HG03175 (cell line): ENCODE measurements around the gene DLGAP4.

Experiments used
- ATAC-seq: cut with Tn5 transposase; IDR thresholded peaks from one replicate; pipeline ENCODE4 v1.9.1; 2021; ENCODE audit warnings: mild to moderate bottlenecking, moderate library complexity; ENCODE audit not compliant: unreplicated experiment

DLGAP4 gene

DNA sequence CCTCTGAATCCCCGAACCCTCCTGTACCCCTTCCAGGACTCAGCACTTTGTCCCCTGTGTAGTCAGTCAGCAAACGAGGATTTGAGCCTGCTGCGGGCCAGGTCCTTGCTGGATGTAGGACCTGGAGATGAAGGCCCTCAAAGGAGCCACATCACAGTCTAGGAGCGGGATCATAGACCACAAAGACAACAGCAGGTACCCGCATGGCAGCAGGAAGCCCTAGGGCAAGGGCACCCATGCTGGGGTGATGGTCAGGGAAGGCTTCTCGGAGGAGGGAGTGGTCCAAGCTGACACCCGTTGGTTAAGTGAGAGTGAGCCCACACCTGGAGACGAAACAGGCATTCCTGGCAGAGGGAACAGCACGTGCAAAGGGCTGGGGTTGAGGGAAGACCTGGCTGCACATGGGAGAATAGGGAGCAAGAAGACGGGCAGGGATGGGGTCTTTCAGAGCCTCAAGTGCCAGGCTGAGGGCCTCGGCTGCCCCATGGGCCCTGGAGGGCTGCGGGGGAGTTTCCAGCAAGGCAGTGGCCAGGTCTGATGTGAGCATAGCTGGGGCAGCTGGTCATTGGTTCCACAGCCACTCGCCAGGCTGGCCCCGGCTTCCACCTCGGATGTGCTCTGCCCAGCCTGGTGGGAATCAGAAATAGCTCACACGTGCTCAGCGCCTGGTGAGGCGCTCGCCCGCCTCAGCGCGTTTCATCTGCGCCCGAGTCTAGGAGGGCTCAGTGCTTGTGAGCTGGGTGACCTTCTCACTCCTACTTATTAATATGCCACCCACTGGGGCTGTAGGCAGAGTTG, 15.0 kb downstream of the DLGAP4 start:
- ATAC-seq = no peak

DNA sequence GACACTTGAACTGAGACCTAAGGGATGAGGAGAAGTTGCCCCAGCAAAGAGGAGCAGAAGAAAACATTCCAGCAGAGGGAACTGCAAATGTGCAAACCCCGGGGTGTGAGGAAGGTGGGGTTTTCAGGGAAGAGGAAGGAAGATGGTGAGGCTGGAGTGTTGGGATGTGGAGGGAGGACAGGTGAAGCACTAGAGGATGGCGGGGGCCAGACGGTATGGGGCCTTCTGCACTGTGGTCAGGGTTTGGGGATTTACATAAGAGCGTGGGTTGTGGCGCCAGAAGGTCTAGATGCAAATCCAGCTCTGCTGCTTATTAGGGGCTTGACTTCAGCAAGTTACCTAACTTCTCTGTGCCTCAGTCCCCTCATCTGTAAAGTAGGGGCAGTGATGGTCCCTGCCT, 16.0 kb downstream of the DLGAP4 start:
- no peak for ATAC-seq

DNA sequence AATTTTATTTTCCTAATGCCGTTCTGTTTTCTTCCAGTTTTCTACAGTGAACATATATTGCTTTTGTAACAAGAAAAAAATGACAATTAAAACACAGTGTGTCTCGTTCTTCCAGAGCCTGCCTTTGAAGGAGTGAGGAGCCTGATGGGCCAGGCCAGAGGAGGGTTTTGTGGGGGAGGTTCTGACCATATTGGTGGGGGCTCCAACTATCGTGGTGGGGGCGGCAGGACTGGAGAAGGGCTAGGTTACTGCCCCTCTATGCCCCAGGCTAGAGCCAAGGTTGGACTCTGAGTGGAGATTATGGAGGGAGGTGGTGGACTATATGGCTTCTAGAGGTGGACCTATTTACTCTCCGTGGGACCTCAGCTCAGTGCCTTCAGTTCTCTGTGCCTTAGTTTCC, 24.0 kb downstream of the DLGAP4 start:
- no peak for ATAC-seq

DNA sequence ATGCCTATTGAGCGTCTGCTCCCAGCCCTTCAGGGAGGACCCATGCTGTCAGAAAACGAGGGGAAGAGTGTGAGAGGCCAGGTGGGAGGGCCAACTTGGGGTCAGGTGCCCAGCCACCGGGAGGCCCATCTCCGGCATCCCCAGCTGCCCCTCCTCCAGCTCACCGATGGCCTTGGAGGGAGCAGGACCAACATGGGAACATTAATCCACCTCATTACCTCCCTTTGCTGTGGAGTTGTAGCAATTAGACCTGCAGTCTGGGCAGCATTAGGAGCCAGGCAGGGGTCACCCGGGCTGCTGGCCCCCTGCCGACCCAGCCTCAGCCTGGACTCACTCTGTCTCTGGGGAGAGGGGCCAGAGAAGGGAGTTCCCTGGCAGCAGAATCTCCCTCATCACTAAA, 25.1 kb downstream of the DLGAP4 start:
- ATAC-seq = no peak

DNA sequence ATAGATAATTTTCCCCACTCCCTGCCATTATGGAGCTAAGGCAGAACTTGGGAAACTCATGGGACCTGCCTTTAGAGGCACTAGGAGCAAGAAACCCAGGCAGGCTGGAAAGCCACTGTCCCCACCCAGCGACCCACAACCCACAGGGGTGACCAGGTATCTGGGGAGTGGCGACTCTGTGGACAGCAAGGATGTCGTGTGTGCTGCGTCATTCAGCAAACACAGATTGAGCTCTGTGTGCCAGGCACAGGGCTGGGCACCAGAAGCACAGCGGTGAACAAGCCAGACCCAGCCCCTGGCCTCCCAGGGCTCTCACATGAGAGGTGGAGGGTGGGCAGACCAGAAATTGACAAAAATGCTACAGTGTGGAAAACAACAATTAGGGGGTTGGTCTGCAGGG, 27.7 kb downstream of the DLGAP4 start:
- no peak for ATAC-seq

DNA sequence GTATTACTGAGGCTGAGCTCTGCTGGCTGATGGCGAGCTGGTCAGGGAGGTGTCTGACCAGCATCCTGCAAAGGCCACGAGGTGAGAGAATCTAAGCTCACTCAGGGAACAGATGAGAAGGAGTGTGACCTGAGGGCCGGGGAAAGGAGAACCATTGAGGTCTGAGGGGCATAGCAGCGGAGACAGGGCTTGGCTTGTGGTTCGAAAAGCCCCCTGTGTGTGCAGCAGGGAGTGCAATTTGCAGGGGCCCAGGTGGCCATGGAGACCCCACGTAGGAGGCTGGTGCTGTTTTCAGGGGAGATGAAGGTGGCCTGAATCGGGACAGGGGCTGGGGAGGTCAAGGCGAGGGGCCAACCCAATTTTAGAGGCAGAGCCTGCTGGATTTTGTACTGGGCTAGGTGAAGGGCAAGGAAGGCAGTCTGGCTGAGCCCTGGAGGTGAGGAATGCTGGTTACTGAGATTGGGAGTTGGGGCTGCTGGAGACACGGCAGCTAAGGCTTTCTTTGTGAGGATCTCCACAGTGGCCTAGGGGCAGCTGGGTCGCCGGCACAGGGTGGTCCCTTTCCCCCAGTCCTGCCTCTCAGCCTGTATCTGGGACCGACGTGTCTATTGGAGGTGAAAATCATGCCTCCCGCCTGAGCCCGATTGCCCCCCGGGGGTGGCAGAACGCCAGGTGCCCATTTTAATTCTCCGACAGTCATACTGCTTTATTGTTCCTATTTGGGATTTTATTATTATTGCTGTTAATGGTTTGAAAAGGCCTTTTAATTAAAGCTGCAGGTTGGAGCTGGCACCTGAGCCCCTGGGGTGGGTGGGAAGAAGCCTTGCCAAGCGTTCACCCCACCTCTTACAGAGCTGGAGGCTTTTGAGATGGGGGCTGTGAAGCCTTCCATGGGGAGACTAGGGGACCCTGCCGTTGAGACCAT, 28.4 kb downstream of the DLGAP4 start:
- ATAC-seq = no peak

DNA sequence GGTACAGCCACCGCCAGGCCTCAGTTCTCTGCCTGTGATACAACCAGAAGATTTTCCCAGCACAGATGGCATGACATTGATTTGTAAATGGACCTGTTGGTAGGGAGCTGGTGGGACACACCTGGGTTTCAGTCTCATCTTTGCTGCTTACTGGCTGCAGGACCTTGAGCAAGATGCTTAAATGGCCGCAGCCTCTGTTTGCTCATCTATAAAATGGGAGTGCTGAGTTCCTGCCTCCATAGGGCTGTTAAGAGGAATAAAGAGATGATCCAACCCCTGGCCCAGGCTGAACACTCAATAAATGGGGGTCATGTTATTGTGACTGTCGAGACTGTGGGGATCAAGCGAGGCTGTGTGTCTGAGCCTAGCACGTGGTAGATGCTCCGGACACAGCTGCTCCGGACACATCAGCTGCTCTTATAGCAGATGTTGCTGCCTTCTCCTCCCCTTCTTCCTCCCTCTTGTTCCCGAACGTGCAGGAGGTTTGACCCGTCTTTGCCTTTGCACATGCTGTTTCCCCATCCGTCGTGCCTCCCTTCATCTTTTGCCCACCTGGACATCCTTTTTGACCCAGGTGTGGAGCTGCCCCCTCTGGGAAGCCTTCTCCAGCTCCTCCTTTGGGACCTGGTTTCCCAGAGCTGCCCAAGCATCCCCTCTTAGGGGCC, 29.2 kb downstream of the DLGAP4 start:
- no peak for ATAC-seq

DNA sequence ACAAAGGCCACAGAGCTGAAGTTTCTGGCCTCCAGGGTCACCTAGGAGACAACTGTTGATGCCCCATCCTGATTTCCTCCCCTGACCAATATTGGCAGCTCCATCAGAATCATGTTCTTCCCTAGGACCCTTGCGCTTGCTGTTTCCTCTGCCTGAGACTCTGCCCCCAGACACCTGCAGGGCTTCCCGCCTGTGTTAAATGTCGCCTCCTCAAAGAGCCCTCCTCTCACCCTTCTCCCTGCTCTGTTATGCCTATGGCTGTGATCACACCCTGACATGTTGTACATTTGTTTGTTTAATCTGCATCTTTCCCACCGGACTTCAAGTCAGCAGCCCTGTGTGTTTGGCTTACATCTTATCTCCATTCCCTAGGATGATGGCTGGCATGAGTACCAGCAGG, 30.1 kb downstream of the DLGAP4 start:
- no peak for ATAC-seq

DNA sequence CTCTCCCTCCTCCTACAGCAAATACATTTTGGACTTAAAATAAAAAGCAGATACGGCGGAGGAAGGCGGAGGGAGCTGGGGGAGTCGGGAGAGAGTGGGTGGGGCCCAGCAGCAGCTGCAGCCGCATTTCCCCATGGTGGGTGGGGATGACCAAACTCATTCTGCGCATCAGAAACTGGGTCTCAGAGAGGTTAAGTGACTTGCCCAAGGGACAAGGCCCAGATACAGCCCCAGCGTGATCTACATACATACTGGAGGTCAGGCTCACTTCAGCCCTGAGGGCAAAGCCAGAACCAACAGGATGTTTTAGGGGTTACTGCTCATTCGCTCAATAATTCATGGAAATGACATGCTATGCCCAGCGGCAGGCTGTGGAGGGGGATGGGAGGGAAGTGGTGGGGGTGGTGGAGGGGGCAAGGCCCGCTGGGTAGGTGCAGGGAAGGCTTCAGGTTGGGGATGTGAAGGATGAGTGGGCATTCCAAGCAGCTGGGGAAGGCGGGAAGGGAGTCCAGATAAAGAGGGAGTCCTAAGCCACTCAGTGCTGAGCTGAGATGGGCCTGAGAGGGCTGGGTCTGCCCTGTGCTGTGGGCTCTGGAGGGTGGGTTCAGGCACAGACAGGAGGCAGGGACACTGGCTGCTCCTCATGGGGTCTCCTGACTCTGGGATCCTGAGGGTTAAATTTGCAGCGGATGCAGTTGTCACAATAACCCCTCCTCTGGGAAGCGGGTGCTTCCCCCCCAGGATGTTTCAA, 31.0 kb downstream of the DLGAP4 start:
- ATAC-seq = no peak

DNA sequence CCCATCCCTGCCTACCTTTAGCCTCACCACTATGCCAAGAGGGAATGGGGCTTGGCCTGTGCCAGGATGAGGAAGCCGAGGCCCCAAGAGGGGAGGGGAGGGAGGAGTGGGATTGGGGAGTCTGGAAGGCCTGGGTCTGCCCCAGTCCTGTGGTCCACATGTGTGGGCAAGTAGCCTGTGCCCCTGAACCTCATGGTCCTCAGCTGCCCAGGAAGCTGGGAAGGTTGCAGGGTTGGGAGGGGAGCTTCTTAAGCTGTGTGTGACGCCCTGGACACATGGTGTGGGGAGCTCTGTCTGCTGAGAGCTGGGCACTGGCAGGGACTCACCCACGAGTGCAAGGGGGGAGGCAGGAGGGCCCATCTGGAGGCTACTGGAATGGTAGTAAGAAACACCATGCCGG, 31.7 kb downstream of the DLGAP4 start:
- ATAC-seq = no peak

DNA sequence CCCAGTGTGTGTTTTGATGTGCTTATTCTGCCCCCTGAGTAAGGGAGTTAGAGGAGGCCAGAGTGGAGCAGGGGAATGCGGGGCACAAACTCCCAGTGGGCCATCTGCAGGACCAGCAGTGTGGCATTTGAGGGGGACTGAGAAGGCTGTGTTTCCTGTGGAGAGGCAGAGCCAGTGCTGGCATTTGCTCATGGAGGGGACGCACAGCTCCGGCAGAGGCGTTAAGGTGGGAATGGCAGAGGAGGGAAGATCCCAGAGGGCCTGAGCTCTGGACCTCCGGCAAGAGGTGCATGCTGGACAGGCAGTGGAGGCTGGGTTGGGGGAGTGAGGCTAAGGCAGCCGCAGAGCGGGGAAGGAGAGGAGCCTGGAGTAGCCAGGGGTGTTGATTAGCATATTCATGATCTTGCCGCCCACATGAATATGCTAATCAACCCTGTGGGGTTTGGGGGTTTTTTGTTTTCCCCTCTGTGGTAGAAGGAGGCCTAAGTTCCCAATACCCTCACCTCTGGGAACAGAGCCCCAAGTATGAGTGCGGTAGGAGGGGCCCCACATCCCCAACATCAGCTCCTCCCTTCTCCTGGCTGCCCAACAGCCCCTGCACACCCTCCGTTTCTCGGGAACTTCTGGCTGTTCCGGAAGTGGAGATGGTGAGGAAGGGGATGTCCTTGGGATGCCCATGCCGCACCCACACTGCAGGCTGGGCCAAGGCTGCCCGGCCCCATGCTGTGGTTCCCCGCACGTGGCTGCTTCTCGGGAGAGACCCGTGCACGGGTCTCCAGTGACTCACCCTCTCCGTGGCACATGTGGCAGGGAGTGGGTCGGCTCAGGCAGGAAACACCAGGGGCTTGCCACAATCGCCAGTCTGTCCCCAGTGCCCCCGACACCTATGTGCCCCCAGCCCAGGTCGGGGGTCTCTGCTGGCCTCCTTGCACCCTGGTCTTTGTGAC, 33.8 kb downstream of the DLGAP4 start:
- ATAC-seq = no peak

DNA sequence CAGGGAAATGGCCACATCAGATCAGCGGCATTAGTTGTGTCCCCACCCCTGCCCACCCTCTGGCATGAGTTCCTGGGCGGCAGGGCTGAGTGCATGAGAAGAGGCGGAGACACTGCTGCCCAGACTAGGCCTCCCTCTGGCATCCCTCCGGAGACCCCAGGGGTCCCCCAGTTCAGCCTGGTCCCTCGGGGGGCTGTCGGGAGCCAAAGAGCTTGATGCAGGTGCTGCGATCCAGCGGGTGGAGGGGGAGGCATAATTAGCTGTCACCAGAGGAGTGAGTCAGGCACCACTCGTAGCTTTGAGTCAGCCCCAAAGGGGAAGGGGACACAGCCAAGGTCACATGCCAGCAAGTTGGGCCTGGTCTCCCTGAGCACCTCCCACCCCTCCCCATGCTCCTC, 34.5 kb downstream of the DLGAP4 start:
- no peak for ATAC-seq

DNA sequence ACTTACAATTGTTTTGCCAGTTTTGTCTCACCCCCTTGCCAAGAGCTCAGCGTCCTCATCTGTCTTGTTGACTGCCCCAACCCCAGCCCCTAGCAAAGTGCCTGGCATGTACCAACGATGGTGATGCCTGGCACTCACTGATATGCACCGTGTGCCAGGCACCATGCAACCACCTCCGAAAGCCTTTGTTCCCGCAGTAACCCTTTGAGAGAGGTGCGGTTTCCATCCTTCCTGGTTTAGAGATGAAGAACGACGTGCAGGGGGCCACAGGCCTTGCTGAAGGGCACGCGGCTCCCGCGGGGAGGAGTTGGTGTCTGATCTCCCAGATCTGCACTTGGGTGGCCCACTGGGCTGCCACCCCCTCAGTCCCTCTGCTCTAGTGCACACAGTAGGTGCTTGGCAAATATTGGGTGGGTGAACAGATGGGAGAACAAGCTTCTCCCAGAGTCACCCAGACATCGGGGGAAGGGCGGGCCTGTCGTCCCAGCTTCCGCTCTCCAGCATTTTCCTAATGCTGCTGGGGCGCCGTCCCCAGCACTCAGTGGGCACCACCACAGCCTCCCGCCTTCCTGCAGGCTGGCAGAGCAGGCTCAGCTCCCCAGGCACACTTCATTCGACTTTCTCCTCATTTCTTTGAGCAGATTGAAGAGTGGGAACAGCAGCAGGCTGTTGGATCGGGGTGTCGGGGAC, 35.3 kb downstream of the DLGAP4 start:
- no peak for ATAC-seq

DNA sequence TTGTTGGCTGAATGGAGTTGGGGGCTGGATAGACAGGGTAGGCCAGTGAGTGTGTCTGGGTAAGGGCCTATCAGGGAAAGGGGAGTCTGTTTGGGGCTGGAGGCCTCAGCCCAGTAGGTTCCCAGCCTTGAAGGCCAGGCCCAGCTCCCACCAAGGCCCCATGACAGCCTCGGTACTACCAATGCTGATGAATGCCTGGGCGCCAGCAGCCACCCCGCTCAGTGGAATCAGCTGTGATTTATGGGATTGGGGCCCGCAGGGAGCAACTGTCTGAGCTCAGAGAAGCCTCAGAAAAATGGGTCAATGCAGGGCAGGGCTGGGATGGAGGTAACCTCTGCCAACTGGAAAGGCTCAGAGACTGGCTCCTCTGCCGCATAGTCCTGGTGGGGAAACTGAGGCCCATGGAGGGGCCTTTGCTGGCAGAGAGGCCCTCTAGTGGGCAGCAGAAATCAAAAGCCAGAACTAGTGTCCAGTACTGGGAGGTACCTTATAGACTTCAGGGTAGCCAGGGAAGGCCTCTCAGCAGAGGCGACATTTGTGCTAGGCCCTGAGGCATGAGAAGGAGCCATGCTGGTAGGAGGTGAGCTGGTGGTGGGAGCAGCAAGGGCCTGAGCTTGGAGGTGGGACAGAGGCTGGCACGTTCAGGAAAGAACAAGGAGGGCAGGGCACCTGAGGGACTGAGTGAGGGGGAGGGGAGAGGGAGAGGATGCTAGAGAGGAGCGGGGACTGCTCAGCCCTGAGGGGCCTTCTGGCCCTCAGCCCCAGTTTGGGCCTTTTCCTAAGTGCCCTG, 36.4 kb downstream of the DLGAP4 start:
- ATAC-seq = no peak

DNA sequence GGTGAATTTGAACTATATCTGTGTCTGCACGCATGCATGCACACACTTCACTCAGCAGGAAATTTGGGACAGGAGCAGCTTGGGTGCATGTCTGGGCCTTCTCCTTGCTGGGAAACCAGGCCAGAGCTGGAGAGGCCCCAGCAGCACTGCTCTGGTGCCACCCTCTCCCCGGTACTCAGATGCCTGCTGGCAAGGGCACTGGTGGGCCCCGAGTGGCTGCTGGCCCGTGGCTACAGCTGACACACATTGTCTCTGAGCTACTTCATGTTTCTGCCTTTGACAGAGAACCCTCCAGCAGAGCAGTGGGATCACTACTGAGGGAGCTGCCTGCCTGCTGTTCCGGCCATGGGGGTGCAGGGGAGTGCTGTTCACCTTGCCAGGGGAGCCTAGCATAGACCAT, 37.5 kb downstream of the DLGAP4 start:
- no peak for ATAC-seq

DNA sequence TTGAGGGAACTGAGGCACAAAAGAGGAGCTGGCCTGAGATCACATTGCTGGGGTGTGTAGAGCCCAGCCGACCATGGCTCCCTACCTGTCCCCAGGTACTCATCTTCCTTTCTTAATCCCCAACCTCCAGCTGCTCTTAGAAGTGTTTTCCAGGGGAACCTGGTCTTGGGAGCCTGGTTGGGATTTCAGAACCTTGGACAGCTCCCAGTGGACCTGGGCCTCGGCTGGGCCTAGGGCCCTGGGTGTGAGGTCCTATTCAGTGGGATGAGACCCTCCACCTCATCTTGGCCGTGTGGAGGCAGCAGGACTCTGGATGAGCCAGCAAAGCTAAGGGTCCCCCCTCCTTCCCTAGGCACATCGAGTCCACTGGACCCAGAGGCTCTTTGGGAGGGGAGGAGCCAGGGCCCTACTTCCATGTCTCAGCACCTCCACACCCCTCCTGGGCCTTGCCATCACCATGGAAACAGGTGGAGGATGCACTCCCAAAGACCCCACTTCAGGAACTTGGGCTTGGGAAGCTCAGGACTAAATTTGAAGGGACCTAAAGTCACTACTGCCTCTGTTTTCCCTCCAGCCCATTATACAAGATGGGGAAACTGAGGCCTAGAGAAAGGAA, 38.5 kb downstream of the DLGAP4 start:
- ATAC-seq = no peak

DNA sequence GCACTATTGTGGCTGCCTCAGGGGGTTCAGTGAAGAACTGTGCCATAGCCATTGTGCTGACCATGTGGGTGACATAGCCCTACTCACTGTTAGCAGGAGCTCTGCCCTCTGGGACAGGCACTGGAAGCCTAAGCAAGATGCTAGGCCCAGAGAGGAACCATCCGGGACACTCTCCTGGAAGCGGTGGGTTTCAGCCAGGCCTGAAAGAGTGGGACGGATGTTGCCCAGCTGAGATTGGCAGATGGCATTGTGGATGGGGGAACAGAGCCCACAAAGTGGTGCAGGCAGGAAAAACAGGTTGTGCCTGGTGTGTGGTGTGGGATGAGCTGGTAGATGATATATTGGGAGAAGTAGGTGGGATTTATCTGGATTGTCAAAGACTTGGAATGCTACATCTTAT, 40.1 kb downstream of the DLGAP4 start:
- no peak for ATAC-seq
